PFSK-1 (cell line): Measurements from ENCODE around the gene SEPTIN1.
A peak's percentile ranks its signal among the peaks of the same experiment; 100 is the strongest.

Source experiments
- FOXP2 ChIP-seq: optimal IDR thresholded peaks from 2 replicates; pipeline ENCODE3; 2011; ENCODE audit warnings: borderline replicate concordance, control low read depth, inconsistent platforms; ENCODE audit not compliant: insufficient read depth; ENCODE audit errors: extremely low read length, extremely low read depth
- POLR2AphosphoS5 ChIP-seq: IDR thresholded peaks from 2 replicates; pipeline ENCODE4 v1.6.1; 2012; ENCODE audit warnings: low read depth, mild to moderate bottlenecking, control low read depth, low read length, moderate library complexity
- SIN3A ChIP-seq: IDR thresholded peaks from 2 replicates; pipeline ENCODE4 v1.6.1; 2012; ENCODE audit warnings: mild to moderate bottlenecking, low read length, moderate library complexity, borderline replicate concordance; ENCODE audit not compliant: insufficient read depth
- TAF1 ChIP-seq: IDR thresholded peaks from 2 replicates; pipeline ENCODE4 v1.6.1; 2012; ENCODE audit warnings: low read length, control low read depth, borderline replicate concordance; ENCODE audit not compliant: insufficient read depth
- TF ChIP-seq, protein P1 (sequence below), 2 experiments: IDR thresholded peaks; 2 replicates each; pipeline versions ENCODE4 v1.6.1 to v1.8.0; 2011 to 2012; ENCODE audit warnings: low read depth in 2 of 2, low read length in 2 of 2, control low read depth in 1 of 2, inconsistent platforms in 1 of 2, mild to moderate bottlenecking in 1 of 2, moderate library complexity in 1 of 2; ENCODE audit not compliant: insufficient read depth in 1 of 2

Gene SEPTIN1

DNA sequence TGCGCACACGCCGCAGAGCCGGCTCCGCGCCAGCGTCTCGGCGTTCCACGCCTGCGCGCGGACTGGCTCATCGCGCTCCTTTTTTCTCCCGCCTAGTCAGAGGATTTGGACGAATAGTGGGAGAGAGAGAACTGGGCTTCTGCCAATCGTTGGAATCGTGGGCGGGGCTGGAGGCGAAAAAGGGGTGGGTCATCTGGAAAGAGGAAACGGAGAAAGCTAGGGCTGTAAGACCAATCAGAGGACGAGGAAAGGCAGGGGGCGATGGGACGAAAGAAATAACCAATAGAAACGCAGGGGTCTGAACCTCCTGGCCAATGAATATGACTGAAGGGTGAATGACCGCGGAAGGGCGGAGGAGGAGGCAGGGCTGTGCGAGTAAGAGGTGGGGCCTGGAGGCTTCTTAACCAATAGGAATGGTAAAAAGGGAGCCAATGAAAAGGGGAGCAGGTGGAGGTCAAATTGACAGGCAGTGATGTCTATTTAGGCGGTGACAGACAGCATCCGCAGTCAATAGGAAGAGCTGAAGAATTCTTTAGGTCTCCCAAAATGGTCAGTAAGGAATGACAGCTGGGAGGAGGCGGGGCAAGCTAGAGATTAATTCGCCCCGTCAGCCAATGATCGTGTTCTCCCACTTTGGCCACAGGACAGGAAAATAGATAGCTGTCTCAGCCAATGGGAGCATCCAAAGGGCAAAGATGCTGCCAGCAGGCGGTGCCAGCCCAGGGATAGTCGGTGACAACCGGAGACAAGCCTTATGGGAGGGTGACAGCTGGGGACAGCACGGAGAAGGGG is 11.7 kb downstream of the SEPTIN1 start, which contains the start of gene TBC1D10B:
TSS of gene TBC1D10B (minus strand) at position 39 of the 792 bp plus-strand sequence. CDS start 311 bp downstream, outside the sequence.
- TF ChIP-seq POLR2AphosphoS5 (no peak; the same call in 1 of the 2 replicates), SIN3A (no peak), TAF1 (no peak), FOXP2 (no peak)
- TF ChIP-seq, protein P1, sequence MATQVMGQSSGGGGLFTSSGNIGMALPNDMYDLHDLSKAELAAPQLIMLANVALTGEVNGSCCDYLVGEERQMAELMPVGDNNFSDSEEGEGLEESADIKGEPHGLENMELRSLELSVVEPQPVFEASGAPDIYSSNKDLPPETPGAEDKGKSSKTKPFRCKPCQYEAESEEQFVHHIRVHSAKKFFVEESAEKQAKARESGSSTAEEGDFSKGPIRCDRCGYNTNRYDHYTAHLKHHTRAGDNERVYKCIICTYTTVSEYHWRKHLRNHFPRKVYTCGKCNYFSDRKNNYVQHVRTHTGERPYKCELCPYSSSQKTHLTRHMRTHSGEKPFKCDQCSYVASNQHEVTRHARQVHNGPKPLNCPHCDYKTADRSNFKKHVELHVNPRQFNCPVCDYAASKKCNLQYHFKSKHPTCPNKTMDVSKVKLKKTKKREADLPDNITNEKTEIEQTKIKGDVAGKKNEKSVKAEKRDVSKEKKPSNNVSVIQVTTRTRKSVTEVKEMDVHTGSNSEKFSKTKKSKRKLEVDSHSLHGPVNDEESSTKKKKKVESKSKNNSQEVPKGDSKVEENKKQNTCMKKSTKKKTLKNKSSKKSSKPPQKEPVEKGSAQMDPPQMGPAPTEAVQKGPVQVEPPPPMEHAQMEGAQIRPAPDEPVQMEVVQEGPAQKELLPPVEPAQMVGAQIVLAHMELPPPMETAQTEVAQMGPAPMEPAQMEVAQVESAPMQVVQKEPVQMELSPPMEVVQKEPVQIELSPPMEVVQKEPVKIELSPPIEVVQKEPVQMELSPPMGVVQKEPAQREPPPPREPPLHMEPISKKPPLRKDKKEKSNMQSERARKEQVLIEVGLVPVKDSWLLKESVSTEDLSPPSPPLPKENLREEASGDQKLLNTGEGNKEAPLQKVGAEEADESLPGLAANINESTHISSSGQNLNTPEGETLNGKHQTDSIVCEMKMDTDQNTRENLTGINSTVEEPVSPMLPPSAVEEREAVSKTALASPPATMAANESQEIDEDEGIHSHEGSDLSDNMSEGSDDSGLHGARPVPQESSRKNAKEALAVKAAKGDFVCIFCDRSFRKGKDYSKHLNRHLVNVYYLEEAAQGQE (IDR thresholded peaks at IDR 0.05; ENCODE audit: insufficient read depth in 1 of 2, low read depth in 2 of 2, low read length in 2 of 2) = no peak

DNA sequence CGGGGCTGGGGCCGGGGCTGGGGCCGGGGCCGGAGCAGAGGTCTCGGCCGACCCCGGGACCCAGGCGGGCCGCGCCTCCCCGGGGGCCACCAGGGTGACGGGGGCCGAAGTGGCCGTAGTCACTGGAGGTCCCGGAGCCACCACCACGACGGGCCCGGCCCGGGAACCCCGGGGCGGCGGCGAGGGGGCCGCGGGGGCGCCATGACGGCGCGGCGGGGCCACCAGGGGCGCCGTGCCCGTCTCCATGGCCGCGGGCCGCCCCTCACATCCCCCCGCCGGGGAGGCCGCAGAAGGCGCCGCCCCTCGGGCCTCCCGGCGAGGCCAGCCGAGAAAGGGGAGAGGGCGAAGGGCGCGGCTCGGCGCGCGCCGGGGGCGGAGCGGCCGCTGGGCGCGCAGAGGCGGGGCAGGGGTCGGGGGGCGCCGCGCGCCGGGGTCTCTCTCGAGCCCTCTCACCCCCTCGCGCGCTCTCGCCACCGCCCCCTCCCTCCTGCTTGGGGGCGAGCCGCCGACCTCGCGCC is 12.4 kb downstream of the SEPTIN1 start:
- no peak for TF ChIP-seq FOXP2
- TF ChIP-seq SIN3A = no peak
- TF ChIP-seq TAF1 = peak; percentile 36; the same call in 1 of the 2 replicates
- no peak for TF ChIP-seq POLR2AphosphoS5

DNA sequence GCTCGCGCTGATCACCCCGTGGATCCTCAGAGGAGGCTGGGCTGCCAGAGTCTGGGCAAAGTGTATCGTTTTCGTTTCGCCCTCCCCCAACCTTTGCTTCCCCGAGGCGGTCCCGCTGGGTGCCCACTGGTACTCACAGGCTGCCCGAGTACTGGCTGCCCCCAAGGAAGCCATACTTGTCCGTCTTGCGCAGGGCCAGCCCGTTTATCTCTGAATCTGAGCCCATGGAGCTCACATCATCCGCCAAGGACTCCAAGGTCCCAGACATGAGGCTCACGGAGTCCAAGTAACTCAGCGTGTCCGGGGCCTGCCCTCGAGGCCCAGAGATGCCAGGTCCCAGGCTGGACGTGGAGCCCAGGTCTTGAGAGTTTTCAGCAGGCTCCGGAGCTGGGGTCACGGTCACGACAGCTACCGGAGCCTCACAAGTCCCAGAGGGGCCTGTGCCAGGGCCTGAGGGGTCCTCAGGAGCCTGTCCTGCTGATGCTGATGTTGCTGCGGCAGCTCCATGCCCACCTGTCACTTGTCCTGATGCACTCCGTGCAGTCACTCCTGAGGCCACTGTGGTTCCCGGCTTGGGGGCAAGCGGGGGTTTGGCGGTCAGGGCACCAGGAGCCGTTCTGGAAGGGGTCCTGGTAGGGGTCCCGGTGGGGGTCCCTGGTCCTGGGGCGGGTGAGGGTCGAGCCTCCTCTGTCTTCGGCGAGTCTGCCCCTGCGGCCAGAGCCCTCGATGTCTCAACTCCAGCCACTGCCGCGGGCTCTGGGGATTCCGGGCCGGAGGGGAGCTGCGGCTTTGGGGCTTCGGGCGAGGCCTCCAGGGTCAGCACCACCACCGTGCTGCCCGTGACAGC is 13.0 kb downstream of the SEPTIN1 start:
- TF ChIP-seq, protein P1 (IDR thresholded peaks at IDR 0.05; ENCODE audit: insufficient read depth in 1 of 2, low read depth in 2 of 2, low read length in 2 of 2) = no peak
- TF ChIP-seq TAF1 (no peak), SIN3A (no peak), POLR2AphosphoS5 (no peak), FOXP2 (no peak)

DNA sequence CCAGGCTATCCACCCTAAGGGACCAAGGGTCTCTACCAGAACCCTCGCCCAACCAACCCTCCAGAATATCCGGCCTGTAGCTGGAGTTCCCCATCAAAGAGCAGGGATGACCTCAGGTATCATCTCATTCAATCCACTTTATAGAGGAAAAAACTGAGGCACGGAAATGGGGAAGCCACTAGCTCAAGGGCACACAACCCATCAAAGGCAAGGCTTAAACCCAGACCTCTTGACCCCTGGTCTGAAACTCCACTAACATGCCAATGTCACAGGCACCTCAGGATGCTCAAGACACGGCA is 13.6 kb downstream of the SEPTIN1 start:
- TF ChIP-seq FOXP2 (no peak), TAF1 (no peak), SIN3A (no peak), POLR2AphosphoS5 (no peak)
- TF ChIP-seq, protein P1 (IDR thresholded peaks at IDR 0.05; ENCODE audit: insufficient read depth in 1 of 2, low read depth in 2 of 2, low read length in 2 of 2) = no peak

DNA sequence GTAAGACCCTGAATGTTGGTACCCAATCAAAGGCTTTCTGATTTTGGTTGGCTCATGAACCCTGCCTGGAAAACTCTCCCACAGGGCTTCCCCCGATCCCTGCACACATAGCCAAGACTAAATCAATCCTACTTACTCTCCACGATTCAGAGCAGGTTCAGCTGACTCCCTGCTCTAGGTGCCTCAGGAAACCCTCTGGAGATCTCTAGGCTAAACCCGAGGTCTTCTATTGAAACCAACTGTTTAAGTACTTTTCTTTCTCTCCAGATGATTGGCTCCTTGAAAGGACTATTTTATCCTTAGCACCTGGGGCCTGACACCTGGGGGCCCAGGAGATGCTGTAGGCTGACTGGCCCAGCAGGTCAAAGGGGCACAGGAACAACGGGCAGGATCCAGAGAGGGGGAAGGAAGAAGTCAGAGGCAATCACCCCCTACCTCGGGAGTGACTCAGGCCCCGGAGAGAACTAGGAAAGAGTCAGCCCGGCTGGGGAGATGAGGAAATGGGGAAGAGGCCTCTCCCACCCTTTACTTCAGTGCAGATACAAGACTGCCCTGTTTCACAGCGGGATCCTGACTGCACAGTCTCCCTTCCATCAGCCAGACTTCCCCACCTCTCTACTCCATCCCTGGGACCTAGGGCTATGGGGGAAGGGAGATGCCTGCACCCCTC is 14.1 kb downstream of the SEPTIN1 start:
- TF ChIP-seq FOXP2 = no peak
- TF ChIP-seq, protein P1 (IDR thresholded peaks at IDR 0.05; ENCODE audit: insufficient read depth in 1 of 2, low read depth in 2 of 2, low read length in 2 of 2) = no peak
- no peak for TF ChIP-seq TAF1
- TF ChIP-seq SIN3A = no peak
- no peak for TF ChIP-seq POLR2AphosphoS5
